GM12801 (cell line): Measurements from ENCODE around the gene ARHGAP33.

Experiments
- CTCF ChIP-seq: IDR thresholded peaks from one replicate; pipeline ENCODE4 v1.5.1; 2011; ENCODE audit warnings: control low read depth; ENCODE audit not compliant: insufficient read length; ENCODE audit errors: extremely low read depth

The ARHGAP33 gene

GRCh38 chr19:35787227-35787799 is 11.9 kb downstream of the ARHGAP33 start:
- no peak for TF ChIP-seq CTCF

GRCh38 chr19:35788205-35788960 is 13.0 kb downstream of the ARHGAP33 start:
- TF ChIP-seq CTCF: no peak

GRCh38 chr19:35789195-35789977 is 14.0 kb downstream of the ARHGAP33 start:
- no peak for TF ChIP-seq CTCF

- no peak for TF ChIP-seq CTCF
Measured at GRCh38 chr19:35789978-35790944, 14.9 kb downstream of the ARHGAP33 start.

- TF ChIP-seq CTCF: no peak
Measured at GRCh38 chr19:35790981-35791813, 15.8 kb downstream of the ARHGAP33 start.

- TF ChIP-seq CTCF: no peak
Measured at GRCh38 chr19:35791814-35792279, 16.5 kb downstream of the ARHGAP33 start.
